OCI-LY1 (cell line): ENCODE measurements around the gene NAV2.

Experiments
- H2AFZ ChIP-seq: fragments of 200-600 bp; sonication (generic), shearing (Covaris generic); 2 replicates; pipeline ENCODE4 v1.6.0; 2014; ENCODE audit warnings: antibody characterized with exemption, mild to moderate bottlenecking, low read length
- H3F3A ChIP-seq: fragments of 200-600 bp; sonication (generic), shearing (Covaris generic); 2 replicates; pipeline ENCODE4 v1.6.0; 2014; ENCODE audit warnings: mild to moderate bottlenecking, antibody characterized with exemption, low read length, moderate library complexity; ENCODE audit not compliant: insufficient read depth
- H3K27ac ChIP-seq: fragments of 200-600 bp; sonication (generic); 2 replicates; pipeline ENCODE4 v1.5.1; 2014; ENCODE audit warnings: low read length, mixed run types, mild to moderate bottlenecking, low read depth; ENCODE audit not compliant: poor library complexity, severe bottlenecking
- H3K27me3 ChIP-seq: fragments of 200-600 bp; sonication (generic); 2 replicates; pipeline ENCODE4 v1.6.0; 2014; ENCODE audit warnings: antibody characterized with exemption, mild to moderate bottlenecking, low read length, moderate library complexity; ENCODE audit not compliant: insufficient read depth
- H3K36me3 ChIP-seq: fragments of 200-600 bp; sonication (generic); 2 replicates; pipeline ENCODE4 v1.6.1; 2014; ENCODE audit warnings: mild to moderate bottlenecking, antibody characterized with exemption, low read length, moderate library complexity, mixed read lengths; ENCODE audit not compliant: insufficient read depth
- H3K4me1 ChIP-seq: fragments of 200-600 bp; sonication (generic); 2 replicates; pipeline ENCODE4 v1.5.1; 2014; ENCODE audit warnings: mild to moderate bottlenecking, low read length, moderate library complexity; ENCODE audit not compliant: insufficient read depth, severe bottlenecking
- H3K4me2 ChIP-seq: fragments of 200-600 bp; sonication (generic), shearing (Covaris generic); 2 replicates; pipeline ENCODE4 v1.6.1; 2014; ENCODE audit warnings: low read length
- H3K4me3 ChIP-seq: fragments of 200-600 bp; sonication (generic); 2 replicates; pipeline ENCODE4 v1.5.1; 2014; ENCODE audit warnings: low read length, low read depth, mild to moderate bottlenecking, mixed read lengths; ENCODE audit not compliant: poor library complexity, severe bottlenecking
- H3K79me2 ChIP-seq: fragments of 200-600 bp; shearing (Covaris generic); 2 replicates; pipeline ENCODE4 v1.6.1; 2016; ENCODE audit warnings: mixed run types, low read length, mixed read lengths; ENCODE audit not compliant: insufficient read depth
- H3K9ac ChIP-seq: fragments of 200-600 bp; sonication (generic), shearing (Covaris generic); 2 replicates; pipeline ENCODE4 v1.6.1; 2014; ENCODE audit warnings: mild to moderate bottlenecking, low read length, mixed read lengths
- H3K9me2 ChIP-seq: fragments of 200-600 bp; sonication (generic), shearing (Covaris generic); 2 replicates; pipeline ENCODE4 v1.6.1; 2014; ENCODE audit warnings: low read depth, mild to moderate bottlenecking, low read length, mixed read lengths
- H3K9me3 ChIP-seq: fragments of 200-600 bp; shearing (Covaris generic); 2 replicates; pipeline ENCODE4 v1.6.1; 2014; ENCODE audit warnings: low read length, mixed read lengths
- H4K20me1 ChIP-seq: fragments of 200-600 bp; sonication (generic), shearing (Covaris generic); 2 replicates; pipeline ENCODE4 v1.6.0; 2016; ENCODE audit warnings: mild to moderate bottlenecking, low read length; ENCODE audit not compliant: insufficient read depth
- EZH2 ChIP-seq: fragments of 200-600 bp; sonication (generic), shearing (Covaris generic); IDR thresholded peaks from 2 replicates; pipeline ENCODE4 v1.8.0; 2017; ENCODE audit warnings: borderline replicate concordance, mixed run types, mild to moderate bottlenecking, antibody characterized with exemption, low read length, moderate library complexity, mixed read lengths
- TF ChIP-seq, protein P1 (sequence below): fragments of 200-600 bp; sonication (generic), shearing (Covaris generic); IDR thresholded peaks from 2 replicates; pipeline ENCODE4 v1.5.1; 2017; ENCODE audit warnings: mild to moderate bottlenecking, antibody characterized with exemption, low read length, moderate library complexity, mixed read lengths

NAV2 gene

DNA sequence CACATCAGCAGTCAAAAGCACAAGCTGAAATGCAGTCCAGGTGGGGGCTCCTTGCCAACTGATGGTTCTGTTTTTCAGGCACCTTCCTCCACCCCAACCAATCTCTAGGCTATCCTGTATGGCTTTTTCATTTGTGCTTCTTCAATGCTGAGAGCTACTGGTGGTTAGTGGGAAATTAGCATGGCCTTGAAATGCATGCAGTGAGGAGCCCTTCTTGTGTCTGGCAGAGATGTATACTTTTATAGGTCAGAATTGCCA, 167.4 kb downstream of the NAV2 start:
- Histone ChIP-seq H3F3A (no peaks in the 10 kb centered on the region), H3K4me1 (no peaks in the 10 kb centered on the region), H3K27me3 (no peaks in the 10 kb centered on the region; the same call in 1 of the 2 replicates), H2AFZ (no peak overlapping the region), H3K27ac (no peak overlapping the region), H3K4me2 (no peak overlapping the region), H3K9me2 (no peaks in the 10 kb centered on the region), H4K20me1 (no peaks in the 10 kb centered on the region), H3K9me3 (no peaks in the 10 kb centered on the region), H3K9ac (no peak overlapping the region), H3K36me3 (no peaks in the 10 kb centered on the region), H3K79me2 (no peaks in the 10 kb centered on the region), H3K4me3 (no peak overlapping the region)
- TF ChIP-seq, protein P1, sequence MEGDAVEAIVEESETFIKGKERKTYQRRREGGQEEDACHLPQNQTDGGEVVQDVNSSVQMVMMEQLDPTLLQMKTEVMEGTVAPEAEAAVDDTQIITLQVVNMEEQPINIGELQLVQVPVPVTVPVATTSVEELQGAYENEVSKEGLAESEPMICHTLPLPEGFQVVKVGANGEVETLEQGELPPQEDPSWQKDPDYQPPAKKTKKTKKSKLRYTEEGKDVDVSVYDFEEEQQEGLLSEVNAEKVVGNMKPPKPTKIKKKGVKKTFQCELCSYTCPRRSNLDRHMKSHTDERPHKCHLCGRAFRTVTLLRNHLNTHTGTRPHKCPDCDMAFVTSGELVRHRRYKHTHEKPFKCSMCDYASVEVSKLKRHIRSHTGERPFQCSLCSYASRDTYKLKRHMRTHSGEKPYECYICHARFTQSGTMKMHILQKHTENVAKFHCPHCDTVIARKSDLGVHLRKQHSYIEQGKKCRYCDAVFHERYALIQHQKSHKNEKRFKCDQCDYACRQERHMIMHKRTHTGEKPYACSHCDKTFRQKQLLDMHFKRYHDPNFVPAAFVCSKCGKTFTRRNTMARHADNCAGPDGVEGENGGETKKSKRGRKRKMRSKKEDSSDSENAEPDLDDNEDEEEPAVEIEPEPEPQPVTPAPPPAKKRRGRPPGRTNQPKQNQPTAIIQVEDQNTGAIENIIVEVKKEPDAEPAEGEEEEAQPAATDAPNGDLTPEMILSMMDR: no peak
- TF ChIP-seq EZH2: no peak

GRCh38 chr11:19881177-19881576, 168.5 kb downstream of the NAV2 start:
- H3K27ac ChIP-seq: no peak overlapping the region

DNA sequence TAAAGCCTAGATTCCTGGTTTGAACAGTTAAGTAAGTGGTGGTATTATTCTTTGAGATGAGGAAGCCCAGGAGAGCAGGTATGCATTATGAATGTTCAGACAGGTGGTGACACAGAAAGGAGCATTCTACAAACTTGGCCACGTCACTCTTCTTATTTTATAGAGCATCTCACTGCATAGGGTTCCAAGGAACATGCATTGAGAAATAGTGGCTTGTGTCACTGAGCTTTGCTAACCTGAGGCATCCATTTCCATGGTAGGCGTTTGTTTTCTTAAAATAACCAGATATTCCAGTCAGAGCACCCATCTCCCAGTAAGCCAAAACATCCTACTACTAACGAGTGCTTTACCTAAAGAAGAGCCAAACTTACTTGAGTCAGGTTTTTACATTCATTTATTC, 169.7 kb downstream of the NAV2 start:
- Histone ChIP-seq H4K20me1 (no peaks in the 10 kb centered on the region), H2AFZ (no peak overlapping the region), H3K79me2 (no peaks in the 10 kb centered on the region), H3K9ac (no peak overlapping the region), H3K9me2 (no peaks in the 10 kb centered on the region), H3K27ac (no peak overlapping the region), H3K27me3 (no peaks in the 10 kb centered on the region; the same call in 1 of the 2 replicates), H3K4me3 (no peak overlapping the region), H3K4me2 (no peak overlapping the region), H3K4me1 (no peaks in the 10 kb centered on the region), H3F3A (no peaks in the 10 kb centered on the region), H3K36me3 (no peaks in the 10 kb centered on the region), H3K9me3 (no peaks in the 10 kb centered on the region)
- no peak for TF ChIP-seq EZH2
- TF ChIP-seq, protein P1: no peak

More at GRCh38 chr11:19881177-19881576, 168.5 kb downstream of the NAV2 start:
- Histone ChIP-seq H3F3A (no peaks in the 10 kb centered on the region), H3K4me2 (no peak overlapping the region), H3K9ac (no peak overlapping the region), H3K9me2 (no peaks in the 10 kb centered on the region), H2AFZ (no peak overlapping the region), H3K9me3 (no peaks in the 10 kb centered on the region), H3K79me2 (no peaks in the 10 kb centered on the region), H3K36me3 (no peaks in the 10 kb centered on the region), H4K20me1 (no peaks in the 10 kb centered on the region), H3K4me3 (no peak overlapping the region), H3K27me3 (no peaks in the 10 kb centered on the region; the same call in 1 of the 2 replicates), H3K4me1 (no peaks in the 10 kb centered on the region)
- TF ChIP-seq EZH2: no peak
- TF ChIP-seq, protein P1: no peak
